PC-9 (cell line): ENCODE data around the gene ZNF716.

Experiments
- EZH2 ChIP-seq: fragments of 200-600 bp; sonication (generic); IDR thresholded peaks from 2 replicates; pipeline ENCODE4 v1.8.0; 2017; ENCODE audit warnings: antibody characterized with exemption, low read depth
- TF ChIP-seq, protein P1 (sequence below): fragments of 200-600 bp; sonication (generic); conservative IDR thresholded peaks from 2 replicates; pipeline ENCODE4 v1.6.1; 2017; ENCODE audit warnings: mixed run types, antibody characterized with exemption, mild to moderate bottlenecking, moderate library complexity

DNA sequence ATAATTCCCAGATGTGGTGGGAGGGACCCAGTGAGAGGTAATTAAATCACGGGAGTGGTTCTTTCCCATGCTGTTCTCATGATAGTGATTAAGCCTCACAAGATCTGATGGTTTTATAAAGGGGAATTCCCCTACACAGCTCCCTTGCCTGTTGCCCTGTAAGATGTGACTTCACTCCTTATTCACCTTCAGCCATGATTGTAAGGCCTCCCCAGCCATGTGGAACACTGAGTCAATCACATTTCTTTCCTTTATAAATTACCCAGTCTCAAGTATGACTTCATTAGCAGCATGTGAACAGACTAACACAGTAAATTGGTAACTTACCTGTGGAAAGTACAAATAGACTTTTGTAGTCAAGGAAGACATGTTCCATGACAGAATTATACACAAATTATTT lies 55.2 kb downstream of the ZNF716 start:
- TF ChIP-seq, protein P1, sequence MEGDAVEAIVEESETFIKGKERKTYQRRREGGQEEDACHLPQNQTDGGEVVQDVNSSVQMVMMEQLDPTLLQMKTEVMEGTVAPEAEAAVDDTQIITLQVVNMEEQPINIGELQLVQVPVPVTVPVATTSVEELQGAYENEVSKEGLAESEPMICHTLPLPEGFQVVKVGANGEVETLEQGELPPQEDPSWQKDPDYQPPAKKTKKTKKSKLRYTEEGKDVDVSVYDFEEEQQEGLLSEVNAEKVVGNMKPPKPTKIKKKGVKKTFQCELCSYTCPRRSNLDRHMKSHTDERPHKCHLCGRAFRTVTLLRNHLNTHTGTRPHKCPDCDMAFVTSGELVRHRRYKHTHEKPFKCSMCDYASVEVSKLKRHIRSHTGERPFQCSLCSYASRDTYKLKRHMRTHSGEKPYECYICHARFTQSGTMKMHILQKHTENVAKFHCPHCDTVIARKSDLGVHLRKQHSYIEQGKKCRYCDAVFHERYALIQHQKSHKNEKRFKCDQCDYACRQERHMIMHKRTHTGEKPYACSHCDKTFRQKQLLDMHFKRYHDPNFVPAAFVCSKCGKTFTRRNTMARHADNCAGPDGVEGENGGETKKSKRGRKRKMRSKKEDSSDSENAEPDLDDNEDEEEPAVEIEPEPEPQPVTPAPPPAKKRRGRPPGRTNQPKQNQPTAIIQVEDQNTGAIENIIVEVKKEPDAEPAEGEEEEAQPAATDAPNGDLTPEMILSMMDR = no peak
- TF ChIP-seq EZH2 = no peak
